ENCODE data around the gene AHNAK. TPM values are rescaled to one million over a fixed set of nuclear protein-coding genes. Genes with fewer than 3 reads are reported as not detected.

The AHNAK gene
- polyA plus RNA-seq, 2 of the 4 experiments (the other 2 are of a cell fraction): 43.3 to 82.0 TPM

DNA sequence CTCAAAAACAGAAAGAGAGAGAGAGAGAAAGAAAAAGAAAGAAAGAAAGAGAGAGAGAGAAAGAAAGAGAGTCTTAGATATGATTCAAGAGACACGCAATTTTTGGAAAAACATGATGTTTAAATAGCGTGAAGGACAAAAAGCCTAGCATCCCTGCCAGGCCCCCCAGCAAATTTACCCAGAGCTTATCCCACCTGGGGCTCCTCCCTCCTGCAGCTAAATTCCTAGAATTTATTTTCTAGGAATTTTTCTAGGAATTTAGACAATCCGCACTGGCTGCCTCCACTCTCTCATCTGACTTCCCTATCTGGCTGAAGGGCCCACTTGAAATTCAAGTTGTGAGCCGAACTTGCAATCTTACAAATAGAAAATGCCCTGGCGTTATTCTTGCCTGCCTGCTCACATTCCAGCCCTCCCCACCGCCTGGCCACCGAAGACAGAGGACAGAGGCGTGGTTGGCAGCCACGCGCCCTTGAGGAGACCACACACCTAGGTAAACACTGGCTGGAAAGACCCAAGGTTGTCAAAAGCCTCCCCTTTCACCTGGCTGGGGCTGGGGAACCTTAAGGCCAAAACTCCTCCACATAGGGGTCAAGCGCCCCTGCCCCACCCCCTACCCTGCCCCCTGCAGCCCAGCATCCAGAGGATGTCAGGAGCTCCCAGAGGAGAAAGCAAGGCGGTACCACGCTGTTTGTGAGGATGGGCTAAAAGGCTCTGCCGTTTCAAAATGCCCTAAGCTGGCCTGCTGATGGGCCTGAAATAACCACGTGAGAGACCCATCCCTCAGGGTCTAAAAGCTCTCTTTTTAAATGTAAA lies 42.2 kb downstream of the AHNAK start:
- Histone ChIP-seq H3K4me2 (0 out of 3 replicates have a peak overlapping the region, but pooled peaks have one; percentile 9), H3K9me3 (no peaks in the 10 kb centered on the region), H3K4me1 (peaks cover 68% of the 10 kb centered on the region), H3K27ac (peak overlapping the region; percentile 13 to 35; a peak in 2 of 6 replicates), H3K4me3 (no peak overlapping the region)
- WGBS (ENCODE audit: missing lambda C conversion rate): 70% methylated on average over 15 of the region's 15 CpGs
- no peak for ATAC-seq
- CTCF ChIA-PET: interaction anchor here (1.0 to 1.8 kb wide), 2 partner anchors 38 to 80 kb away, joined by 7 to 14 read pairs; no protein-coding TSS in a partner anchor
- TF ChIP-seq ESRRA (IDR thresholded peaks at IDR 0.05; ENCODE audit: borderline replicate concordance, low read length): no peak
- TF ChIP-seq, protein P1, sequence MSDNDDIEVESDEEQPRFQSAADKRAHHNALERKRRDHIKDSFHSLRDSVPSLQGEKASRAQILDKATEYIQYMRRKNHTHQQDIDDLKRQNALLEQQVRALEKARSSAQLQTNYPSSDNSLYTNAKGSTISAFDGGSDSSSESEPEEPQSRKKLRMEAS (IDR thresholded peaks at IDR 0.05): no peak
- POLR2A ChIA-PET: no interaction called here
- no peak for DNase-seq (ENCODE audit: low read depth in 1 of 2, low spot score in 1 of 2)
- FAIRE-seq: no peak

DNA sequence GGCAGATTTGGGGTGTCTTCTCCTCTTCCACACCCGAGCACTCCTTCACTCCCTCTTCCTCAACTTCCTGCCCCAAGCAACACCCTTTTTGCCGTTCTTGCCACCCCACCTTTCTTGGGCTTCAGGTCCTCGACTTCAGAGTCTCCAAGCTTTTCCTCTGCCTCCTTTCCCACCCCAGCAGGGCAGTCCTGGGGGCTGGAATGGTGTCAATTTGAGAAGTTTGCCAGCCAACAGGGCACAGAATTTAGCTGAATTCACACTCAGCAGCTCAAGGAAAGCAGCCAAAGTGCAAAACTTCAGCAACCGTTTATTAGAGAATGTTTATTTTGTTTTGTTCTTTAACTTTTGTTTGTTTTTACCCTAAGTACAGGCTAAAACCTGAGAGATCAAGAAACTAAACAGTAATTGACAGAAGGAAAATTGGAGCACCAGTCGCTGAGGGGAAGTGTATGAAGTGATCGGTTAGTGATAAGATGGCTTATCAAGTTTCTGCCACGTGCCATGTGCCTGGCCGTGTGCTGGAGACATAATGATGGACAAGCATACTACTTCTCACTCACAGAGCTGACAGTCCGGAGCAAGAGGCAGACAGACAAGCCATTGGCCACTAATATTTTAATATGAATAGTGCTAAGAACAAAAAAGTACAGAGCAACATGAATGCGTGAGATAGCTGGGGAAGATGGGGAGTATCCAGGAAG lies 44.4 kb downstream of the AHNAK start:
- no peak for DNase-seq (ENCODE audit: low read depth in 1 of 2, low spot score in 1 of 2)
- Histone ChIP-seq H3K4me1 (peaks cover 58% of the 10 kb centered on the region), H3K4me3 (no peak overlapping the region), H3K9me3 (no peaks in the 10 kb centered on the region), H3K27ac (peak overlapping the region; percentile 32 to 33; a peak in 3 of 6 replicates), H3K4me2 (no peak overlapping the region)
- WGBS (ENCODE audit: missing lambda C conversion rate): 57% methylated on average over 10 of the region's 10 CpGs
- CTCF ChIA-PET: interaction anchor here (1.2 to 13.1 kb wide), 3 partner anchors 14 to 77 kb away, joined by 3 to 143 read pairs (median 9); partner anchors contain the start of gene AHNAK
- POLR2A ChIA-PET: no interaction called here
- no peak for TF ChIP-seq FOSL2 (IDR thresholded peaks at IDR 0.05)
- no peak for TF ChIP-seq FOSL2 (CRISPR knock-in tag; IDR thresholded peaks at IDR 0.05)
- no peak for TF ChIP-seq RCOR1 (IDR thresholded peaks at IDR 0.05; ENCODE audit: low read depth, low read length)
- TF ChIP-seq HDAC2 (IDR thresholded peaks at IDR 0.05): no peak
- no peak for TF ChIP-seq BHLHE40 (IDR thresholded peaks at IDR 0.05; ENCODE audit: low read depth, low read length)
- TF ChIP-seq NR3C1 (IDR thresholded peaks at IDR 0.05): no peak
- TF ChIP-seq SMC3 (IDR thresholded peaks at IDR 0.05): no peak
- no peak for TF ChIP-seq KDM5A (IDR thresholded peaks at IDR 0.05)
- no peak for FAIRE-seq
- ATAC-seq: no peak

DNA sequence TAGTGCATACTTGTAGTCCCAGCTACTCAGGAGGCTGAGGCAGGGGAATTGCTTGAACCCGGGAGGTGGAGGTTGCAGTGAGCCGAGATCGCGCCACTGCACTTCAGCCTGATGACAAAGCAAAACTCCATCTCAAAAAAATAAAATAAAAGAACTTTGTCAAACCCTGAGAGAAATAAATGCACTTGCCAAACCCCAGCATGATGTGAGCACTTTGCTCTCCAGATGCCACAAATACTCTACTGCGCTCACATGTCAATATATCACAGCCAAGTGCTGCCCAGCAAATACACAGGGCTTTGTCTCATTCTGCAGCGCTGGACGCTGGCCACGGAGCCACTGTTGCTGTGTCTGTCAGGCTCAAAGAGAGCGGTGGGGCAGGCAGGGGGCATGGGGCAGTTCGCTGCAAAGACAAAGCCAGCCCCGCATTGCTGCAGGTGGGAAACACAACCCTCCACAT lies 45.1 kb downstream of the AHNAK start:
- peak overlapping the region in 1 of 2 experiments; percentile 25; a peak in 2 of 6 replicates for H3K27ac ChIP-seq
- CTCF ChIA-PET: interaction anchor here (1.2 to 13.1 kb wide), 3 partner anchors 13 to 77 kb away, joined by 3 to 143 read pairs (median 9); partner anchors contain the start of gene AHNAK
- FAIRE-seq: no peak

More for the DNA sequence above, 45.1 kb downstream of the AHNAK start:
- WGBS (ENCODE audit: missing lambda C conversion rate): 85% methylated on average over 11 of the region's 11 CpGs
- no peaks in the 10 kb centered on the region for H3K9me3 ChIP-seq
- no peak overlapping the region for H3K4me3 ChIP-seq
- no peak for DNase-seq (ENCODE audit: low read depth in 1 of 2, low spot score in 1 of 2)
- peaks cover 56% of the 10 kb centered on the region for H3K4me1 ChIP-seq
- no peak overlapping the region for H3K4me2 ChIP-seq
- ATAC-seq: no peak
- POLR2A ChIA-PET: no interaction called here
- TF ChIP-seq, protein P2, sequence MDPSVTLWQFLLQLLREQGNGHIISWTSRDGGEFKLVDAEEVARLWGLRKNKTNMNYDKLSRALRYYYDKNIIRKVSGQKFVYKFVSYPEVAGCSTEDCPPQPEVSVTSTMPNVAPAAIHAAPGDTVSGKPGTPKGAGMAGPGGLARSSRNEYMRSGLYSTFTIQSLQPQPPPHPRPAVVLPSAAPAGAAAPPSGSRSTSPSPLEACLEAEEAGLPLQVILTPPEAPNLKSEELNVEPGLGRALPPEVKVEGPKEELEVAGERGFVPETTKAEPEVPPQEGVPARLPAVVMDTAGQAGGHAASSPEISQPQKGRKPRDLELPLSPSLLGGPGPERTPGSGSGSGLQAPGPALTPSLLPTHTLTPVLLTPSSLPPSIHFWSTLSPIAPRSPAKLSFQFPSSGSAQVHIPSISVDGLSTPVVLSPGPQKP (IDR thresholded peaks at IDR 0.05; ENCODE audit: low read depth, low read length): no peak
- TF ChIP-seq ZC3H11A (IDR thresholded peaks at IDR 0.05): no peak
- no peak for TF ChIP-seq CBX8 (IDR thresholded peaks at IDR 0.05)
- TF ChIP-seq MYC (IDR thresholded peaks at IDR 0.05; ENCODE audit: borderline replicate concordance, low read length): no peak
- TF ChIP-seq FOSL2 (IDR thresholded peaks at IDR 0.05): no peak
- no peak for TF ChIP-seq FOSL2 (CRISPR knock-in tag; IDR thresholded peaks at IDR 0.05)
- TF ChIP-seq, protein P3, sequence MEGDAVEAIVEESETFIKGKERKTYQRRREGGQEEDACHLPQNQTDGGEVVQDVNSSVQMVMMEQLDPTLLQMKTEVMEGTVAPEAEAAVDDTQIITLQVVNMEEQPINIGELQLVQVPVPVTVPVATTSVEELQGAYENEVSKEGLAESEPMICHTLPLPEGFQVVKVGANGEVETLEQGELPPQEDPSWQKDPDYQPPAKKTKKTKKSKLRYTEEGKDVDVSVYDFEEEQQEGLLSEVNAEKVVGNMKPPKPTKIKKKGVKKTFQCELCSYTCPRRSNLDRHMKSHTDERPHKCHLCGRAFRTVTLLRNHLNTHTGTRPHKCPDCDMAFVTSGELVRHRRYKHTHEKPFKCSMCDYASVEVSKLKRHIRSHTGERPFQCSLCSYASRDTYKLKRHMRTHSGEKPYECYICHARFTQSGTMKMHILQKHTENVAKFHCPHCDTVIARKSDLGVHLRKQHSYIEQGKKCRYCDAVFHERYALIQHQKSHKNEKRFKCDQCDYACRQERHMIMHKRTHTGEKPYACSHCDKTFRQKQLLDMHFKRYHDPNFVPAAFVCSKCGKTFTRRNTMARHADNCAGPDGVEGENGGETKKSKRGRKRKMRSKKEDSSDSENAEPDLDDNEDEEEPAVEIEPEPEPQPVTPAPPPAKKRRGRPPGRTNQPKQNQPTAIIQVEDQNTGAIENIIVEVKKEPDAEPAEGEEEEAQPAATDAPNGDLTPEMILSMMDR (IDR thresholded peaks at IDR 0.05): no peak
- no peak for TF ChIP-seq SREBF2 (IDR thresholded peaks at IDR 0.05)
- TF ChIP-seq NPAS2 (CRISPR knock-in tag; IDR thresholded peaks at IDR 0.05; ENCODE audit: borderline replicate concordance): no peak
- TF ChIP-seq ZSCAN20 (CRISPR knock-in tag; IDR thresholded peaks at IDR 0.05): no peak
- TF ChIP-seq, protein P4, sequence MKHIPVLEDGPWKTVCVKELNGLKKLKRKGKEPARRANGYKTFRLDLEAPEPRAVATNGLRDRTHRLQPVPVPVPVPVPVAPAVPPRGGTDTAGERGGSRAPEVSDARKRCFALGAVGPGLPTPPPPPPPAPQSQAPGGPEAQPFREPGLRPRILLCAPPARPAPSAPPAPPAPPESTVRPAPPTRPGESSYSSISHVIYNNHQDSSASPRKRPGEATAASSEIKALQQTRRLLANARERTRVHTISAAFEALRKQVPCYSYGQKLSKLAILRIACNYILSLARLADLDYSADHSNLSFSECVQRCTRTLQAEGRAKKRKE (CRISPR knock-in tag; IDR thresholded peaks at IDR 0.05; ENCODE audit: low read depth): no peak
- TF ChIP-seq, protein P5, sequence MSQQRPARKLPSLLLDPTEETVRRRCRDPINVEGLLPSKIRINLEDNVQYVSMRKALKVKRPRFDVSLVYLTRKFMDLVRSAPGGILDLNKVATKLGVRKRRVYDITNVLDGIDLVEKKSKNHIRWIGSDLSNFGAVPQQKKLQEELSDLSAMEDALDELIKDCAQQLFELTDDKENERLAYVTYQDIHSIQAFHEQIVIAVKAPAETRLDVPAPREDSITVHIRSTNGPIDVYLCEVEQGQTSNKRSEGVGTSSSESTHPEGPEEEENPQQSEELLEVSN (IDR thresholded peaks at IDR 0.05; ENCODE audit: borderline replicate concordance, low read depth): no peak
- TF ChIP-seq POLR2AphosphoS2 (conservative IDR thresholded peaks at IDR 0.05; ENCODE audit: low read length): no peak

Measured in A549 (cell line).